GM19023 (cell line): Measurements from ENCODE around the gene TGFBI.

Experiments used
- ATAC-seq: cut with Tn5 transposase; IDR thresholded peaks from one replicate; pipeline ENCODE4 v1.9.1; 2021; ENCODE audit warnings: mild to moderate bottlenecking, moderate library complexity; ENCODE audit not compliant: unreplicated experiment

TGFBI gene

GRCh38 chr5:136001466-136001981 is 27.3 kb upstream of the TGFBI start:
- no peak for ATAC-seq

GRCh38 chr5:136004436-136004835 is 24.4 kb upstream of the TGFBI start:
- ATAC-seq = no peak

GRCh38 chr5:136005476-136005875 is 23.3 kb upstream of the TGFBI start:
- no peak for ATAC-seq

- ATAC-seq = no peak
These were observed 22.6 kb upstream of the TGFBI start for GRCh38 chr5:136006164-136006563.

GRCh38 chr5:136006761-136007251 is 22.0 kb upstream of the TGFBI start:
- no peak for ATAC-seq

- no peak for ATAC-seq
These were observed 21.5 kb upstream of the TGFBI start for GRCh38 chr5:136007271-136007670.

- no peak for ATAC-seq
These were observed 17.3 kb upstream of the TGFBI start for GRCh38 chr5:136011414-136012001.

- no peak for ATAC-seq
These were observed 16.6 kb upstream of the TGFBI start for GRCh38 chr5:136012041-136012804.

GRCh38 chr5:136013559-136013958 is 15.2 kb upstream of the TGFBI start:
- no peak for ATAC-seq

- no peak for ATAC-seq
These were observed 14.5 kb upstream of the TGFBI start for GRCh38 chr5:136014049-136015002.

GRCh38 chr5:136015003-136015375 is 13.8 kb upstream of the TGFBI start:
- no peak for ATAC-seq

GRCh38 chr5:136015966-136016650 is 12.7 kb upstream of the TGFBI start:
- ATAC-seq = no peak

GRCh38 chr5:136016945-136017530 is 11.8 kb upstream of the TGFBI start:
- ATAC-seq = no peak

GRCh38 chr5:136018814-136019783 is 9.7 kb upstream of the TGFBI start:
- ATAC-seq = no peak

GRCh38 chr5:136020001-136020382 is 8.8 kb upstream of the TGFBI start:
- ATAC-seq = no peak

- no peak for ATAC-seq
These were observed 8.3 kb upstream of the TGFBI start for GRCh38 chr5:136020383-136021015.

GRCh38 chr5:136021016-136021405 is 7.8 kb upstream of the TGFBI start:
- ATAC-seq = no peak

GRCh38 chr5:136022965-136023364 is 5.8 kb upstream of the TGFBI start:
- no peak for ATAC-seq
